ENCODE data around the gene AUTS2. TPM values are rescaled to one million over a fixed set of nuclear protein-coding genes. Genes with fewer than 3 reads are reported as not detected.

AUTS2 gene
- total and polyA plus RNA-seq, 10 of the 15 experiments (the other 5 are each of a cell fraction or from before 2014, with no cell fraction given): 6.4 to 55.6 (median 21.6) TPM

DNA sequence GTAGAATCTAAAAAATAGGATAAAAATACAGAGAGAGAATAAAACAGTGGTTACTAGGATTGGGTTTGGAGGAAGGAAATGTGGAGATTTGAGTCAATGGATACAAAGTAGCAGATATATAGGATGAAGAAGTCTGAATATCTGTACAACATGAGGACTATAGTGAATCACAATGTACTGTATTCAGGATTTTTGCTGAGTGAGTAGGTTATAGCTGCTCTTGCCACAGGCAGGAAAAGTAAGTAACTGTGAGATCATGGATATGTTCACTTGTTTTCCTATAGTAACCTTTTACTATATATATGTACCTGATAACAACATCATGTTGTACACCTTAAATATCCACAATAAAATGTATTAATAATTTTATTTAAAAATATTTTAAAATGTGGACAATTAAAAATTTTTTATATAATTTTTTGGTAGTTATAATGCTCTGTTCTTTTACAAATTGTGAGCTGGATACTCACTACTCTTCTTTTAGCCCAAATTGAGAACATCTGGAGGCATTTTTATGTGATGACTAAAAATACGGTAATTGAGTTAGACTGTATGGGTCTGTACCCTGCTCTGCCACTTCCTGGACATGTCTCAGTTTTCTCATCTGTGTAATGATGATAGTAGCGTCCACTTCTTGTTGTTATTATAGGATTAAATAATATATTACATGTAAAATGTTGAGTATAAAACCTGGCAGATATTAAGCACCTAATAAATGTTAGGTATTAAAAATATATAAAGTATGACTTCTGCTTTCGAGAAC is 439.1 kb downstream of the AUTS2 start:
- Histone ChIP-seq H3K27me3 (replicated peaks in 1 of 2; ENCODE audit: control insufficient read depth in 2 of 2, insufficient read depth in 2 of 2, low read length in 1 of 2) (no peaks in the 10 kb centered on the region), H3K9me3 (replicated peaks; ENCODE audit: control insufficient read depth, insufficient read depth, low read length) (no peaks in the 10 kb centered on the region), H3K4me3 (no peak overlapping the region), H3K27ac (ENCODE audit: control insufficient read depth, insufficient read depth) (no peak overlapping the region), H3K4me2 (ENCODE audit: control insufficient read depth, insufficient read depth) (no peak overlapping the region), H4K20me1 (ENCODE audit: control insufficient read depth, insufficient read depth) (no peaks in the 10 kb centered on the region), H3K9ac (ENCODE audit: control insufficient read depth, insufficient read depth, low read length) (no peak overlapping the region), H3K4me1 (ENCODE audit: control insufficient read depth, insufficient read depth, low read length) (no peaks in the 10 kb centered on the region), H2AFZ (ENCODE audit: control insufficient read depth, low read depth, low read length) (no peak overlapping the region), H3K79me2 (ENCODE audit: control insufficient read depth, insufficient read depth, low read length) (no peaks in the 10 kb centered on the region), H3K36me3 (ENCODE audit: control insufficient read depth in 2 of 2, insufficient read depth in 2 of 2, low read length in 1 of 2) (no peaks in the 10 kb centered on the region)
- intact Hi-C loops (cut with micrococcal nuclease; ENCODE audit: unreplicated experiment): loop anchor here (10.0 kb wide), 1 partner anchor 433 kb away; no protein-coding TSS in a partner anchor
- ChIA-PET SMC1A (ENCODE audit: uncharacterized antibody, unreplicated experiment) (interaction anchor here (0.5 to 1.8 kb wide), 6 partner anchors 9 to 962 kb away, joined by 3 to 5 read pairs (median 4); no protein-coding TSS in a partner anchor), RAD21 (ENCODE audit: unreplicated experiment) (interaction anchor here (1.4 kb wide), 1 partner anchor 12 kb away, joined by 4 read pairs; no protein-coding TSS in a partner anchor), CTCF (interaction anchor here (1.2 kb wide), 1 partner anchor 32 kb away, joined by 3 read pairs; no protein-coding TSS in a partner anchor), POLR2A (no interaction called here)
- DNase-seq (ENCODE audit: low read depth, low spot score): no peak
- no TSS peak for BruUV-seq (replicated peaks)
- 30% methylated on average over 3 of the region's 3 CpGs for WGBS (ENCODE audit: insufficient coverage, insufficient replicate concordance, low lambda C conversion rate, missing lambda C conversion rate)
- FAIRE-seq: no peak
- in situ Hi-C loops (cut with MboI): no loop called here
- no peak for ATAC-seq
- TF ChIP-seq NRF1 (conservative IDR thresholded peaks at IDR 0.05; ENCODE audit: low read depth, low read length): no peak
- TF ChIP-seq ZSCAN29 (IDR thresholded peaks at IDR 0.05): no peak
- TF ChIP-seq, protein P1, sequence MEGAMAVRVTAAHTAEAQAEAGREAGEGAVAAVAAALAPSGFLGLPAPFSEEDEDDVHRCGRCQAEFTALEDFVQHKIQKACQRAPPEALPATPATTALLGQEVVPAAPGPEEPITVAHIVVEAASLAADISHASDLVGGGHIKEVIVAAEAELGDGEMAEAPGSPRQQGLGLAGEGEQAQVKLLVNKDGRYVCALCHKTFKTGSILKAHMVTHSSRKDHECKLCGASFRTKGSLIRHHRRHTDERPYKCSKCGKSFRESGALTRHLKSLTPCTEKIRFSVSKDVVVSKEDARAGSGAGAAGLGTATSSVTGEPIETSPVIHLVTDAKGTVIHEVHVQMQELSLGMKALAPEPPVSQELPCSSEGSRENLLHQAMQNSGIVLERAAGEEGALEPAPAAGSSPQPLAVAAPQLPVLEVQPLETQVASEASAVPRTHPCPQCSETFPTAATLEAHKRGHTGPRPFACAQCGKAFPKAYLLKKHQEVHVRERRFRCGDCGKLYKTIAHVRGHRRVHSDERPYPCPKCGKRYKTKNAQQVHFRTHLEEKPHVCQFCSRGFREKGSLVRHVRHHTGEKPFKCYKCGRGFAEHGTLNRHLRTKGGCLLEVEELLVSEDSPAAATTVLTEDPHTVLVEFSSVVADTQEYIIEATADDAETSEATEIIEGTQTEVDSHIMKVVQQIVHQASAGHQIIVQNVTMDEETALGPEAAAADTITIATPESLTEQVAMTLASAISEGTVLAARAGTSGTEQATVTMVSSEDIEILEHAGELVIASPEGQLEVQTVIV (IDR thresholded peaks at IDR 0.05; ENCODE audit: borderline replicate concordance, partially characterized antibody): no peak
- no peak for TF ChIP-seq BHLHE40 (IDR thresholded peaks at IDR 0.05; ENCODE audit: borderline replicate concordance in 1 of 2, low read depth in 2 of 2, low read length in 1 of 2)
- no peak for TF ChIP-seq SMAD5 (IDR thresholded peaks at IDR 0.05; ENCODE audit: low read depth)
- no peak for TF ChIP-seq SP1 (IDR thresholded peaks at IDR 0.05; ENCODE audit: low read depth, low read length)
- no peak for TF ChIP-seq JUNB (IDR thresholded peaks at IDR 0.05)
- TF ChIP-seq MYC (IDR thresholded peaks at IDR 0.05; ENCODE audit: insufficient read depth, insufficient read length, insufficient replicate concordance, low read length, severe bottlenecking): no peak
- TF ChIP-seq BCL11A (IDR thresholded peaks at IDR 0.05; ENCODE audit: low read depth, low read length): no peak
- no peak for TF ChIP-seq HCFC1 (IDR thresholded peaks at IDR 0.05; ENCODE audit: low read length)
- TF ChIP-seq, protein P2, sequence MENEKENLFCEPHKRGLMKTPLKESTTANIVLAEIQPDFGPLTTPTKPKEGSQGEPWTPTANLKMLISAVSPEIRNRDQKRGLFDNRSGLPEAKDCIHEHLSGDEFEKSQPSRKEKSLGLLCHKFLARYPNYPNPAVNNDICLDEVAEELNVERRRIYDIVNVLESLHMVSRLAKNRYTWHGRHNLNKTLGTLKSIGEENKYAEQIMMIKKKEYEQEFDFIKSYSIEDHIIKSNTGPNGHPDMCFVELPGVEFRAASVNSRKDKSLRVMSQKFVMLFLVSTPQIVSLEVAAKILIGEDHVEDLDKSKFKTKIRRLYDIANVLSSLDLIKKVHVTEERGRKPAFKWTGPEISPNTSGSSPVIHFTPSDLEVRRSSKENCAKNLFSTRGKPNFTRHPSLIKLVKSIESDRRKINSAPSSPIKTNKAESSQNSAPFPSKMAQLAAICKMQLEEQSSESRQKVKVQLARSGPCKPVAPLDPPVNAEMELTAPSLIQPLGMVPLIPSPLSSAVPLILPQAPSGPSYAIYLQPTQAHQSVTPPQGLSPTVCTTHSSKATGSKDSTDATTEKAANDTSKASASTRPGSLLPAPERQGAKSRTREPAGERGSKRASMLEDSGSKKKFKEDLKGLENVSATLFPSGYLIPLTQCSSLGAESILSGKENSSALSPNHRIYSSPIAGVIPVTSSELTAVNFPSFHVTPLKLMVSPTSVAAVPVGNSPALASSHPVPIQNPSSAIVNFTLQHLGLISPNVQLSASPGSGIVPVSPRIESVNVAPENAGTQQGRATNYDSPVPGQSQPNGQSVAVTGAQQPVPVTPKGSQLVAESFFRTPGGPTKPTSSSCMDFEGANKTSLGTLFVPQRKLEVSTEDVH (IDR thresholded peaks at IDR 0.05; ENCODE audit: low read depth, partially characterized antibody): no peak
- no peak for TF ChIP-seq SIX5 (IDR thresholded peaks at IDR 0.05; ENCODE audit: low read depth, low read length, severe bottlenecking)
- TF ChIP-seq, protein P3, sequence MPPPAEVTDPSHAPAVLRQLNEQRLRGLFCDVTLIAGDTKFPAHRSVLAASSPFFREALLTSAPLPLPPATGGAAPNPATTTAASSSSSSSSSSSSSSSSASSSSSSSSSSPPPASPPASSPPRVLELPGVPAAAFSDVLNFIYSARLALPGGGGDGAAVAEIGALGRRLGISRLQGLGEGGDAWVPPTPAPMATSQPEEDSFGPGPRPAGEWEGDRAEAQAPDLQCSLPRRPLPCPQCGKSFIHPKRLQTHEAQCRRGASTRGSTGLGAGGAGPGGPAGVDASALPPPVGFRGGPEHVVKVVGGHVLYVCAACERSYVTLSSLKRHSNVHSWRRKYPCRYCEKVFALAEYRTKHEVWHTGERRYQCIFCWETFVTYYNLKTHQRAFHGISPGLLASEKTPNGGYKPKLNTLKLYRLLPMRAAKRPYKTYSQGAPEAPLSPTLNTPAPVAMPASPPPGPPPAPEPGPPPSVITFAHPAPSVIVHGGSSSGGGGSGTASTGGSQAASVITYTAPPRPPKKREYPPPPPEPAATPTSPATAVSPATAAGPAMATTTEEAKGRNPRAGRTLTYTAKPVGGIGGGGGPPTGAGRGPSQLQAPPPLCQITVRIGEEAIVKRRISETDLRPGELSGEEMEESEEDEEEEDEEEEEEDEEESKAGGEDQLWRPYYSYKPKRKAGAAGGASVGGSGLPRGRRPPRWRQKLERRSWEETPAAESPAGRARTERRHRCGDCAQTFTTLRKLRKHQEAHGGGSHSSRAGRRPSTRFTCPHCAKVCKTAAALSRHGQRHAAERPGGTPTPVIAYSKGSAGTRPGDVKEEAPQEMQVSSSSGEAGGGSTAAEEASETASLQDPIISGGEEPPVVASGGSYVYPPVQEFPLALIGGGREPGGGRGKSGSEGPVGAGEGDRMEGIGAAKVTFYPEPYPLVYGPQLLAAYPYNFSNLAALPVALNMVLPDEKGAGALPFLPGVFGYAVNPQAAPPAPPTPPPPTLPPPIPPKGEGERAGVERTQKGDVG (CRISPR knock-in tag; IDR thresholded peaks at IDR 0.05): no peak
- TF ChIP-seq DPF2 (IDR thresholded peaks at IDR 0.05): no peak
- TF ChIP-seq MYB (IDR thresholded peaks at IDR 0.05; ENCODE audit: borderline replicate concordance, low read depth, low read length): no peak

All from GM12878 (cell line).